ENCODE measurements around the gene NFIX. TPM values are rescaled to one million over a fixed set of nuclear protein-coding genes. Genes with fewer than 3 reads are reported as not detected.
A peak's percentile ranks its signal among the peaks of the same experiment; 100 is the strongest.

NFIX gene
- total and polyA plus RNA-seq, 2 experiments from 2014 or later, result 0.06 to 0.14 TPM

DNA sequence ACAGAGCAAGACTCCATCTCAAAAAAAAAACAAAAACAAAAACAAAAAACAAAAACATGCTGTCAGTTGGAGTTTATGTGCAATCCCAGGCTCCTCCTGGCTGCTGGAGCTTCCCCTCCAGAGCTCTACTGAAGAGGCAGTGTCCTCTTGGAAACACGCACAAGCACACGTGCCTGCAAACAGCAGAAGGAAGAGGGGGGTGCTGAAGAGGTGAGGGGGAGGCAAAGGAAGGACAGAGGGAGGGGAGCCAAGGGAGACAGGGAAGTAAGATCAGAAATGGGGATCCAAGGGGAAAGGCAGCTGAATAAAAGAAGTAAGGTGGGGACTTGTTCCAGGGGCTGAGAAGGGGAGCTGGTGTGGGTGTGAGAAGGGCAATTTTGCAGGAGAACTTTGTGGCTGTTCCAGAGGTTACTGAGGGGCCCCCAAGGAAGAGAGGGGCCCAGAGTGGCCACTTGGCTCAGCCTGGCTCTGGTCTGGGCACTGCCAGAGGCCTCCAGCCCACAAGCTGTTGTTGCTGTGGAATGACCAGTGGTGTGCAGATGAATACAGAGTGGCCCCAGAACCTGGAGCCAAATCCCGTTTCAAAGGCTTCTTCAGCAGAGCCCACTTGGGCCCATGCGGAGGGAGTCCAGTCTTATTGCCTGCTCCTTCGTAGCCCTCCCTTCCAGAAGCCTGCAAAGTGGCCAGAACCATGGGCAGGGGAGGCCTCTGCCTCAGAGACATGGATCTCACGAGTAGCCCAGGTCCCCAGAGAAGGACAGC, 73.0 kb downstream of the NFIX start (continued):
- TF ChIP-seq, protein P1, sequence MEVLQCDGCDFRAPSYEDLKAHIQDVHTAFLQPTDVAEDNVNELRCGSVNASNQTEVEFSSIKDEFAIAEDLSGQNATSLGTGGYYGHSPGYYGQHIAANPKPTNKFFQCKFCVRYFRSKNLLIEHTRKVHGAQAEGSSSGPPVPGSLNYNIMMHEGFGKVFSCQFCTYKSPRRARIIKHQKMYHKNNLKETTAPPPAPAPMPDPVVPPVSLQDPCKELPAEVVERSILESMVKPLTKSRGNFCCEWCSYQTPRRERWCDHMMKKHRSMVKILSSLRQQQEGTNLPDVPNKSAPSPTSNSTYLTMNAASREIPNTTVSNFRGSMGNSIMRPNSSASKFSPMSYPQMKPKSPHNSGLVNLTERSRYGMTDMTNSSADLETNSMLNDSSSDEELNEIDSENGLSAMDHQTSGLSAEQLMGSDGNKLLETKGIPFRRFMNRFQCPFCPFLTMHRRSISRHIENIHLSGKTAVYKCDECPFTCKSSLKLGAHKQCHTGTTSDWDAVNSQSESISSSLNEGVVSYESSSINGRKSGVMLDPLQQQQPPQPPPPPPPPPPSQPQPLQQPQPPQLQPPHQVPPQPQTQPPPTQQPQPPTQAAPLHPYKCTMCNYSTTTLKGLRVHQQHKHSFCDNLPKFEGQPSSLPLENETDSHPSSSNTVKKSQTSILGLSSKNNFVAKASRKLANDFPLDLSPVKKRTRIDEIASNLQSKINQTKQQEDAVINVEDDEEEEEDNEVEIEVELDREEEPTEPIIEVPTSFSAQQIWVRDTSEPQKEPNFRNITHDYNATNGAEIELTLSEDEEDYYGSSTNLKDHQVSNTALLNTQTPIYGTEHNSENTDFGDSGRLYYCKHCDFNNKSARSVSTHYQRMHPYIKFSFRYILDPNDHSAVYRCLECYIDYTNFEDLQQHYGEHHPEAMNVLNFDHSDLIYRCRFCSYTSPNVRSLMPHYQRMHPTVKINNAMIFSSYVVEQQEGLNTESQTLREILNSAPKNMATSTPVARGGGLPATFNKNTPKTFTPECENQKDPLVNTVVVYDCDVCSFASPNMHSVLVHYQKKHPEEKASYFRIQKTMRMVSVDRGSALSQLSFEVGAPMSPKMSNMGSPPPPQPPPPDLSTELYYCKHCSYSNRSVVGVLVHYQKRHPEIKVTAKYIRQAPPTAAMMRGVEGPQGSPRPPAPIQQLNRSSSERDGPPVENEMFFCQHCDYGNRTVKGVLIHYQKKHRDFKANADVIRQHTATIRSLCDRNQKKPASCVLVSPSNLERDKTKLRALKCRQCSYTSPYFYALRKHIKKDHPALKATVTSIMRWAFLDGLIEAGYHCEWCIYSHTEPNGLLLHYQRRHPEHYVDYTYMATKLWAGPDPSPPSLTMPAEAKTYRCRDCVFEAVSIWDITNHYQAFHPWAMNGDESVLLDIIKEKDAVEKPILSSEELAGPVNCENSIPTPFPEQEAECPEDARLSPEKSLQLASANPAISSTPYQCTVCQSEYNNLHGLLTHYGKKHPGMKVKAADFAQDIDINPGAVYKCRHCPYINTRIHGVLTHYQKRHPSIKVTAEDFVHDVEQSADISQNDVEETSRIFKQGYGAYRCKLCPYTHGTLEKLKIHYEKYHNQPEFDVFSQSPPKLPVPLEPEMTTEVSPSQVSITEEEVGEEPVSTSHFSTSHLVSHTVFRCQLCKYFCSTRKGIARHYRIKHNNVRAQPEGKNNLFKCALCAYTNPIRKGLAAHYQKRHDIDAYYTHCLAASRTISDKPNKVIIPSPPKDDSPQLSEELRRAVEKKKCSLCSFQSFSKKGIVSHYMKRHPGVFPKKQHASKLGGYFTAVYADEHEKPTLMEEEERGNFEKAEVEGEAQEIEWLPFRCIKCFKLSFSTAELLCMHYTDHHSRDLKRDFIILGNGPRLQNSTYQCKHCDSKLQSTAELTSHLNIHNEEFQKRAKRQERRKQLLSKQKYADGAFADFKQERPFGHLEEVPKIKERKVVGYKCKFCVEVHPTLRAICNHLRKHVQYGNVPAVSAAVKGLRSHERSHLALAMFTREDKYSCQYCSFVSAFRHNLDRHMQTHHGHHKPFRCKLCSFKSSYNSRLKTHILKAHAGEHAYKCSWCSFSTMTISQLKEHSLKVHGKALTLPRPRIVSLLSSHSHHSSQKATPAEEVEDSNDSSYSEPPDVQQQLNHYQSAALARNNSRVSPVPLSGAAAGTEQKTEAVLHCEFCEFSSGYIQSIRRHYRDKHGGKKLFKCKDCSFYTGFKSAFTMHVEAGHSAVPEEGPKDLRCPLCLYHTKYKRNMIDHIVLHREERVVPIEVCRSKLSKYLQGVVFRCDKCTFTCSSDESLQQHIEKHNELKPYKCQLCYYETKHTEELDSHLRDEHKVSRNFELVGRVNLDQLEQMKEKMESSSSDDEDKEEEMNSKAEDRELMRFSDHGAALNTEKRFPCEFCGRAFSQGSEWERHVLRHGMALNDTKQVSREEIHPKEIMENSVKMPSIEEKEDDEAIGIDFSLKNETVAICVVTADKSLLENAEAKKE (CRISPR knock-in tag; IDR thresholded peaks at IDR 0.05), result no peak
- TF ChIP-seq, protein P2, sequence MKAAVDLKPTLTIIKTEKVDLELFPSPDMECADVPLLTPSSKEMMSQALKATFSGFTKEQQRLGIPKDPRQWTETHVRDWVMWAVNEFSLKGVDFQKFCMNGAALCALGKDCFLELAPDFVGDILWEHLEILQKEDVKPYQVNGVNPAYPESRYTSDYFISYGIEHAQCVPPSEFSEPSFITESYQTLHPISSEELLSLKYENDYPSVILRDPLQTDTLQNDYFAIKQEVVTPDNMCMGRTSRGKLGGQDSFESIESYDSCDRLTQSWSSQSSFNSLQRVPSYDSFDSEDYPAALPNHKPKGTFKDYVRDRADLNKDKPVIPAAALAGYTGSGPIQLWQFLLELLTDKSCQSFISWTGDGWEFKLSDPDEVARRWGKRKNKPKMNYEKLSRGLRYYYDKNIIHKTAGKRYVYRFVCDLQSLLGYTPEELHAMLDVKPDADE (IDR thresholded peaks at IDR 0.05), result no peak

DNA sequence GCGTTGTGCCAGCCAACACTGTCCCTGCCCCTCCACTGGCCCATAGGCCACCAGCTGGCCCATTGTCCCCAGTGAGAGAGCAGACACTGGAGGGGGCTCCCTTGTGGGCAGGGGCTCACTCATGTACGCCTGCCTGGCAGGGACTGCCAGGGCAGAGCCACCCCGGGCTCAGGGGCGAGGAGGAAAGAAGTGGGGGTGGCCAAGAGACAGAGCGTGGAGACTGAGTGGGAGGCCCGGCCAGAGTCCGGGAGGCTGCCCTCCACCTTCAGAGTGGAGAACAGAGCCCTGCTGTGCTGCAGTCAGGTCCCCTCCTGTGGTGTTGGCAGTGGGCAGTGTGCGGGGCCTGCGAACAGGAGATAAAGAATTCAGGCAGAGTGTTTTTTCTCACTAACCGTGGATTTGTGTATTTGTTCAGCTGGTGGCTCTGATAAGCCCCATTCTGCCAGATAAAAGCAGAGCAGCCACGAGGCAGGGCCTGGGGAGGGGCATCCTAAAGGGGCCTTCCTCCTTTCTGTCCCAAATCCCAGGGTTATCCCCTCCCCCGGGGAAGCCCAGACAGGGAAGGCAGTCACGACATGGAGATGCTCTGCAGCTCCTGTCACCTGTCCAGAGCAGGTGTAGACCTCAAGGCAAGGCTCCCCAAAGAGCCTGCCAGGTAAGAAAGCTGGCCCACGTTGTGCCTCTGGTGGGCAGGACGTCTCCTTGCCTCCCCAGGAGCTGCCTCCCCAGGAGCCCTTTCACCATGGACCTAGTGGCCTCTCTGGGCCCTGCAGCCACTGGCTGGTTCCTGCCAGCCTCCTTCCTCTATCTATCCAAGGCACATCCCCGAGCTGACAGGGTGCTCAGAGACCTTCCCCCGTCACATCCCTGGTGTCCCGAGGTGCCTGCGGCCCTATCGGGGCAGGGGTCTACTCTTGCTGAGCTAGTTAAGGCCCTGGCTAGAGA, 74.4 kb downstream of the NFIX start:
- Mint-ChIP-seq H3K27ac (no peak overlapping the region), H3K36me3 (ENCODE audit: low read depth) (no peaks in the 10 kb centered on the region), H3K4me1 (no peaks in the 10 kb centered on the region), H3K4me3 (no peak overlapping the region), H3K9me3 (no peaks in the 10 kb centered on the region), H3K27me3 (ENCODE audit: insufficient read depth, low read depth, poor library complexity) (peaks cover 17% of the 10 kb centered on the region)
- peak; percentile 41 for ATAC-seq
- Histone ChIP-seq H3K4me2 (no peak overlapping the region), H3K27me3 (ENCODE audit: insufficient read depth) (peaks cover 3% of the 10 kb centered on the region; the same call in 1 of the 2 replicates), H3K79me2 (replicated peaks; ENCODE audit: insufficient read depth) (no peaks in the 10 kb centered on the region), H3K4me1 (ENCODE audit: insufficient read depth) (no peaks in the 10 kb centered on the region), H3K9me2 (ENCODE audit: insufficient read depth) (no peaks in the 10 kb centered on the region), H4K20me1 (replicated peaks; ENCODE audit: insufficient read depth) (no peaks in the 10 kb centered on the region), H3K36me3 (ENCODE audit: insufficient read depth) (no peaks in the 10 kb centered on the region), H3K4me3 (no peak overlapping the region), H3F3A (replicated peaks; ENCODE audit: low read depth) (no peaks in the 10 kb centered on the region), H3K27ac (ENCODE audit: low read depth) (no peak overlapping the region), H2AFZ (peak overlapping the region; percentile 92)
- DNase-seq (ENCODE audit: low spot score), result no peak
- TF ChIP-seq, protein P1 (CRISPR knock-in tag; IDR thresholded peaks at IDR 0.05), result no peak
- TF ChIP-seq STAT1 (IDR thresholded peaks at IDR 0.05; ENCODE audit: unreplicated experiment), result no peak

Data from GM23338 (cell line).